Suppressor macrophage treated with lipopolysaccharide for 4 hours (primary cell): ENCODE data around the gene KRT15.

Experiments
- DNase-seq: peaks from one replicate; pipeline ENCODE4 v3.0.0-alpha.2; 2020

Gene KRT15

GRCh38 chr17:41503202-41503601 is 15.5 kb downstream of the KRT15 start:
- no peak for DNase-seq

- peak; percentile 40 for DNase-seq
Measured at GRCh38 chr17:41500131-41500911, 18.4 kb downstream of the KRT15 start.

GRCh38 chr17:41499714-41500113 is 19.0 kb downstream of the KRT15 start:
- no peak for DNase-seq

- peak; percentile 71 for DNase-seq
Measured at GRCh38 chr17:41498276-41498675, 20.4 kb downstream of the KRT15 start.

- DNase-seq, result peak; percentile 90
Measured at GRCh38 chr17:41496803-41497484, 21.7 kb downstream of the KRT15 start.

- no peak for DNase-seq
Measured at GRCh38 chr17:41494524-41494923, 24.2 kb downstream of the KRT15 start.

- peak; percentile 64 for DNase-seq
Measured at GRCh38 chr17:41492771-41493170, 25.9 kb downstream of the KRT15 start.

- peak; percentile 90 for DNase-seq
Measured at GRCh38 chr17:41492351-41492750, 26.3 kb downstream of the KRT15 start.

- no peak for DNase-seq
Measured at GRCh38 chr17:41491476-41491875, 27.2 kb downstream of the KRT15 start.

- peak; percentile 33 for DNase-seq
Measured at GRCh38 chr17:41490000-41490990, 28.4 kb downstream of the KRT15 start.

GRCh38 chr17:41489531-41489930 is 29.2 kb downstream of the KRT15 start, which contains the start of gene KRT36:
Gene KRT36 (minus strand): TSS chr17:41489910. CDS start chr17:41489864, 46 bp downstream.
- no peak for DNase-seq

GRCh38 chr17:41486809-41487530 is 31.7 kb downstream of the KRT15 start:
- DNase-seq, result peak; percentile 44

- DNase-seq, result no peak
Measured at GRCh38 chr17:41486316-41486715, 32.4 kb downstream of the KRT15 start.

- DNase-seq, result no peak
Measured at GRCh38 chr17:41484920-41485904, 33.5 kb downstream of the KRT15 start.

GRCh38 chr17:41483991-41484826 is 34.5 kb downstream of the KRT15 start:
- DNase-seq, result no peak

- DNase-seq, result no peak
Measured at GRCh38 chr17:41483531-41483930, 35.2 kb downstream of the KRT15 start.

GRCh38 chr17:41481036-41481435 is 37.7 kb downstream of the KRT15 start, which contains the start of gene KRT35:
Gene KRT35 (minus strand): TSS chr17:41481151. CDS start chr17:41481097, 54 bp downstream.
- no peak for DNase-seq

- no peak for DNase-seq
Measured at GRCh38 chr17:41480581-41480980, 38.1 kb downstream of the KRT15 start.

- DNase-seq, result peak; percentile 36
Measured at GRCh38 chr17:41480136-41480535, 38.6 kb downstream of the KRT15 start.

- no peak for DNase-seq
Measured at GRCh38 chr17:41478237-41478636, 40.5 kb downstream of the KRT15 start.
